Nephron progenitor cell (in vitro differentiated cells): ENCODE measurements around the gene OR56A3.

Source experiments
- DNase-seq: peaks from one replicate; pipeline ENCODE4 v3.0.0; 2021
- H3K27ac Mint-ChIP-seq: 2 replicates; pipeline ENCODE4 v1.8.0; 2021; ENCODE audit warnings: mild to moderate bottlenecking, moderate library complexity, mixed read lengths
- H3K27me3 Mint-ChIP-seq: 2 replicates; pipeline ENCODE4 v1.8.0; 2021; ENCODE audit warnings: mild to moderate bottlenecking, low read depth, mixed read lengths; ENCODE audit not compliant: poor library complexity
- H3K36me3 Mint-ChIP-seq: 2 replicates; pipeline ENCODE4 v1.8.0; 2021; ENCODE audit warnings: low read depth, mixed read lengths
- H3K4me1 Mint-ChIP-seq: 2 replicates; pipeline ENCODE4 v1.8.0; 2021; ENCODE audit warnings: mixed read lengths
- H3K4me3 Mint-ChIP-seq: 2 replicates; pipeline ENCODE4 v1.8.0; 2021; ENCODE audit warnings: mild to moderate bottlenecking, moderate library complexity, mixed read lengths
- H3K9me3 Mint-ChIP-seq: 2 replicates; pipeline ENCODE4 v1.8.0; 2021; ENCODE audit warnings: mild to moderate bottlenecking, moderate library complexity, mixed read lengths
- TF ChIP-seq, protein P1 (sequence below): fragments of 200-600 bp; sonication (generic); IDR thresholded peaks from 2 replicates; pipeline ENCODE4 v1.5.0; 2021; ENCODE audit warnings: antibody characterized with exemption

Gene OR56A3

DNA sequence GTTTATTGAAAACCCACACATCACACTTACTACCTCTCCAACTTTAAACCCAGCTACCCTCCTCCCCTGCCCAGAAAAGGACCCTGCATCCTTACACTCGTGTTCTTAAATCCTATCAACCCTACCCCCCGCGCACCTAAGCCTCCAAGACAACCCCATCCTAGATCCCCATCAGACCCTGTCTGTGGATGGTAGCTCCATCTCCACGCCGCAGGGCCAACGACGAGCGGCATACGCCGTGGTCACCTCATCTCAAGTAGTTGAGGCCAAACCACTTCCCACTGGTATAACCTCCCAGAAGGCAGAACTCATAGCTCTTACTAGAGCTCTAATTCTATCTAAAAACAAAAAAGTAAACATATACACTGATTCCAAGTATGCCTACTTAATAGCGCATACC is 9.4 kb upstream of the OR56A3 start:
- Mint-ChIP-seq H3K4me1 (no peaks in the 10 kb centered on the region), H3K9me3 (peaks cover 80% of the 10 kb centered on the region), H3K27me3 (peaks cover 10% of the 10 kb centered on the region), H3K4me3 (no peak overlapping the region), H3K27ac (no peak overlapping the region), H3K36me3 (no peaks in the 10 kb centered on the region)
- no peak for DNase-seq
- TF ChIP-seq, protein P1, sequence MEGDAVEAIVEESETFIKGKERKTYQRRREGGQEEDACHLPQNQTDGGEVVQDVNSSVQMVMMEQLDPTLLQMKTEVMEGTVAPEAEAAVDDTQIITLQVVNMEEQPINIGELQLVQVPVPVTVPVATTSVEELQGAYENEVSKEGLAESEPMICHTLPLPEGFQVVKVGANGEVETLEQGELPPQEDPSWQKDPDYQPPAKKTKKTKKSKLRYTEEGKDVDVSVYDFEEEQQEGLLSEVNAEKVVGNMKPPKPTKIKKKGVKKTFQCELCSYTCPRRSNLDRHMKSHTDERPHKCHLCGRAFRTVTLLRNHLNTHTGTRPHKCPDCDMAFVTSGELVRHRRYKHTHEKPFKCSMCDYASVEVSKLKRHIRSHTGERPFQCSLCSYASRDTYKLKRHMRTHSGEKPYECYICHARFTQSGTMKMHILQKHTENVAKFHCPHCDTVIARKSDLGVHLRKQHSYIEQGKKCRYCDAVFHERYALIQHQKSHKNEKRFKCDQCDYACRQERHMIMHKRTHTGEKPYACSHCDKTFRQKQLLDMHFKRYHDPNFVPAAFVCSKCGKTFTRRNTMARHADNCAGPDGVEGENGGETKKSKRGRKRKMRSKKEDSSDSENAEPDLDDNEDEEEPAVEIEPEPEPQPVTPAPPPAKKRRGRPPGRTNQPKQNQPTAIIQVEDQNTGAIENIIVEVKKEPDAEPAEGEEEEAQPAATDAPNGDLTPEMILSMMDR = no peak

DNA sequence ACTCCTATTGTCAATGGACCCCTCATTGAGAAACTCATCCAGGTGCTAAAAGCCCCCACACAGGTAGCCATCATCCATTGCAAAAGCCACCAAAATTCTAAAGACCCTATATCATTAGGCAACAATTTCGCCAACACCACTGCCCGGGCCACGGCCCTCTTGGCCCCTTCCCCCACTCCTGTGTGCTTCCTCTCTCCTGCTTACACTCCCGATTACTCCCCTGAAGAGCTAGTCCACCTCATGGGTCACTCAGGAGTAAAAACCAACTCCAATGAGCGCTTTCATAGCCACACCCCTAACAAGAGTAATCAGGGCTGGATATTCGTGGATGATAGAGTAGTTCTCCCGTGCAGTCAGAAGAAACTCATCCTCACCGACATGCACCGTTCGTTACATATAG is 8.9 kb upstream of the OR56A3 start:
- Mint-ChIP-seq H3K27me3 (peaks cover 10% of the 10 kb centered on the region), H3K36me3 (no peaks in the 10 kb centered on the region), H3K27ac (no peak overlapping the region), H3K4me3 (no peak overlapping the region), H3K9me3 (peaks cover 84% of the 10 kb centered on the region), H3K4me1 (no peaks in the 10 kb centered on the region)
- no peak for DNase-seq
- TF ChIP-seq, protein P1 = no peak

DNA sequence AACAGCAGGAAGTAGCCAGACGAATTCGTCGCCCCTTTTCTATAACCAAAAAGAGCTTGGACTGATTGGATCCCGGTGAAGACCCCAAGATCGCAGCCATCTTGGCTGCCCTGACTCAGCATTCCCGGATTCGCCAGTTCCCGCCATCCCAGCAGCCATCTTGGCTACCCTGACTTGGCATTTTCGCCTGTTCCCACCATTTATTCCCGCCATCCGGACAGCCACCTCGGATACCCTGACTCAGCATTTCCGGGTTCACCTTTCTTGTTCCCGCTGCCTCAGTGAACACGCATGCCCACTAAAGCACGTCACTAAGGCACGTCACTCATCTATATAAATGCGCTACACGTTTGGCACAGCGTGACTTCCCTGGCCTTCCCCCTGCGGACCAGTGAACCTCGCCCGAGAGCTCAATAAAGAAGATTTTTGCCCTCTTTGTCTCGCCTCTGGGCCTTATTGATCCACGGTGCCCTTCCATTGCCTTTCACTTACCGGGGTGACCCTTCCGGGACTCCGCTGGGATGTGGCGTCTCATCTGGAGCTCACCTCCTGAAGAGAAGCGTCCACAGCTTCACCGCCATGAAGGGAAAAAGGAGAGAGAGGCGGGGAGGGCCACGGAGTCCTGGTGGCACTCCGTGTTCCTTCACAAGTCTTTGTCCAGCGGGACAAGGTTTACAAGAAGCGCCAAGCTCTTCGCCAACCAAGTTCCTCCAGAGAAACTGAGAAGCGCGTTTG is 4.0 kb upstream of the OR56A3 start:
- H3K27me3 Mint-ChIP-seq = peaks cover 5% of the 10 kb centered on the region

DNA sequence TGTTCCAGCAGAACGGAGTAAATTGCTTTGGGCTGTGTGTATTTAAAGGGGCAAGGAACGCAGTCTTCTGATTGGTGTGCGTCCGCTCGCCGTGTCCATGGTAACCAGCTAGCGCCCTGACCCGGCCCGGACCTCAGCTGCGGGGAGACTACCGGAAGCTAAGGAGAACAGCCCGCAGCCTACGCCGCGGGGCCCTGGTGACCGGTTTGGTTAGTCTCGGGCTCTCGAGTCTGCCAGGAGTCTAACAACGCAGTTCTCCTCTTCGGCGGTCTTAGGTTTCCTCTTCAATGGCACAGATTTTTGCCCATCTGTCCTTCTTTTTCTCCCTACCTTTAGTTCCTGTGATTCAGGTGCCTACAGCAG is 3.5 kb upstream of the OR56A3 start:
- H3K4me1 Mint-ChIP-seq = no peaks in the 10 kb centered on the region
- no peak overlapping the region for H3K4me3 Mint-ChIP-seq
- H3K27ac Mint-ChIP-seq = no peak overlapping the region
- no peaks in the 10 kb centered on the region for H3K27me3 Mint-ChIP-seq
- no peak for DNase-seq
- TF ChIP-seq, protein P1 = no peak
- H3K36me3 Mint-ChIP-seq = no peaks in the 10 kb centered on the region
- peaks cover 38% of the 10 kb centered on the region for H3K9me3 Mint-ChIP-seq

More for the DNA sequence above, 4.0 kb upstream of the OR56A3 start:
- H3K4me1 Mint-ChIP-seq = no peaks in the 10 kb centered on the region
- TF ChIP-seq, protein P1 = no peak
- H3K4me3 Mint-ChIP-seq = no peak overlapping the region
- no peak overlapping the region for H3K27ac Mint-ChIP-seq
- no peak for DNase-seq
- no peaks in the 10 kb centered on the region for H3K36me3 Mint-ChIP-seq
- peaks cover 44% of the 10 kb centered on the region for H3K9me3 Mint-ChIP-seq

DNA sequence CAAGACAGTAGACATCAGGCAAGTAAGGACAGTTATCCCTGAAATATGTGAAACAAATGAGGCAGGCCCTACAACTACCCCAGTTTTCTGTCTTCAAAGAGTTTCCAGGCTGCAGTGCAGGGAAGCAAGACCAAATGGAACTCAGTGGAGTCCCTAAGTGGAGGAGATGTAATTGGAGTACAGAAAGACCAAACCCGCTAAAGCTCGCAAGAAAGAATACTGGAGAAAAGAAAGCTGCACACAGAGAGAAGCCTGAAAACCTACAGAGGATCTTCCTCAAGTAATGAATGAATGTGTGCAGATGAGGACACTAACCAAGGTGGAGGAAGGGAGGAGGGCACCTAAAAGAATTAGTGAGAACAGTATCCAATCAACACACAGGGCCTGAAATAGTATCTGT is 1.3 kb upstream of the OR56A3 start:
- H3K4me3 Mint-ChIP-seq = no peak overlapping the region
- no peak overlapping the region for H3K27ac Mint-ChIP-seq

More for the DNA sequence above, 1.3 kb upstream of the OR56A3 start:
- no peak for DNase-seq
- Mint-ChIP-seq H3K9me3 (peaks cover 30% of the 10 kb centered on the region), H3K36me3 (no peaks in the 10 kb centered on the region), H3K4me1 (no peaks in the 10 kb centered on the region), H3K27me3 (peaks cover 4% of the 10 kb centered on the region)
- TF ChIP-seq, protein P1 = no peak
